Adrenal gland (tissue), 12 donors: ENCODE results near the gene UBTD2. TPM values are rescaled to one million over a fixed set of nuclear protein-coding genes. Genes with fewer than 3 reads are reported as not detected.
A peak's percentile ranks its signal among the peaks of the same experiment; 100 is the strongest.

ENCODE experiments used
- DNase-seq, 7 donors: peaks; one replicate each; pipeline ENCODE4 v3.0.0-alpha.2; 2019 to 2020
- H3K27ac ChIP-seq, 5 donors: fragments of 200-600 bp; sonication (generic) in 4 of 5; 1 replicate in 3 of 5; 2 replicates in 2 of 5; pipeline versions ENCODE4 v1.5.1 to v1.8.0; 2016 to 2020; ENCODE audit warnings: mild to moderate bottlenecking in 1 of 5
- H3K27me3 ChIP-seq: fragments of 200-600 bp; 2 replicates; pipeline ENCODE4 v1.8.0; 2021
- H3K36me3 ChIP-seq, 2 donors: fragments of 200-600 bp; replicated peaks in 1 of 2; 1 replicate in 1 of 2; 2 replicates in 1 of 2; pipeline versions ENCODE4 v1.5.1 to v1.8.0; 2018 to 2022
- H3K4me1 ChIP-seq, 2 donors: fragments of 200-600 bp; replicated peaks in 1 of 2; 1 replicate in 1 of 2; 2 replicates in 1 of 2; pipeline versions ENCODE4 v1.5.1 to v1.8.0; 2018 to 2021
- H3K4me3 ChIP-seq, 4 donors: fragments of 200-600 bp; sonication (generic) in 3 of 4; one replicate each; pipeline ENCODE4 v1.5.1; 2016 to 2018
- H3K9me3 ChIP-seq, 3 donors: fragments of 200-600 bp; sonication (generic) in 1 of 3; replicated peaks in 1 of 3; 1 replicate in 2 of 3; 2 replicates in 1 of 3; pipeline versions ENCODE4 v1.5.1 to v1.8.0; 2016 to 2021
- CTCF ChIP-seq, 6 experiments: fragments of 450-650 bp in 4 of 6; fragments of 200-600 bp in 2 of 6; sonication (generic) in 1 of 6; IDR thresholded peaks; 1 replicate in 5 of 6; 2 replicates in 1 of 6; pipeline versions ENCODE4 v1.5.1 to v1.8.0; 2016 to 2021; ENCODE audit warnings: antibody characterized with exemption in 6 of 6, mild to moderate bottlenecking in 2 of 6, moderate library complexity in 1 of 6
- POLR2A ChIP-seq, 2 donors: fragments of 450-650 bp; IDR thresholded peaks; one replicate each; pipeline ENCODE4 v1.6.1; 2017; ENCODE audit warnings: antibody characterized with exemption in 2 of 2, mild to moderate bottlenecking in 2 of 2, moderate library complexity in 1 of 2
- WGBS, 4 donors: extraction: QIAGEN DNeasy Blood & Tissue Kit in 2 of 4; methylation state at CpG; one replicate each; pipeline versions ENCODE4 v1.1.5 to v1.1.7; 2013 to 2017; 5-methylcytosine and 5-hydroxymethylcytosine counted together
- intact Hi-C, 2 donors: fragments of 100-400 bp; cut with DNase I; formaldehyde crosslinking; loops; one replicate each; pipeline versions ENCODE4 v1.14.1 to v1.15.0; 2022 to 2023
- polyA plus RNA-seq, 3 donors: library from polyadenylated mRNA; stranded (reverse); fragments of 200-250 nt in 2 of 3; fragments of 350-450 nt in 1 of 3; fragmentation: Illumina TruSeq in 1 of 3; extraction: RNeasy Lipid Tissue Mini Kit (QIAGEN cat#74804) in 1 of 3; gene quantifications; one replicate each; pipeline ENCODE4 v1.2.3, GENCODE V29; 2013 to 2014
- total RNA-seq, 9 donors: library from RNA; depleted of rRNA in 4 of 9; stranded (reverse); fragments of >200 nt in 4 of 9; fragments of 120-200 nt in 1 of 9; fragmentation: NEBNext Ultra II Directional in 1 of 9; extraction: Animal tissue kit (Norgen Biotek cat#: 25700) in 1 of 9; gene quantifications; one replicate each; pipeline versions ENCODE4 v1.1.0 to v1.2.4, GENCODE V29; 2013 to 2023
- donor health status: healthy with polysubstance abuse.
- donor health status: Bipolar disorder and iron deficiency.
- donor health status: DM: yes; HTN: yes; CAD: no.
- donor health status: DM: no; HTN: no; CAD: no.
- donor health status: DM: no; HTN: no; CAD: no.
- donor health status: DM: yes; HTN: yes; CAD: no.

The UBTD2 gene
- total and polyA plus RNA-seq, 12 donors = 8.2 to 24.7 (median 17.2) TPM

GRCh38 chr5:172311026-172311425 lies 27.5 kb upstream of the UBTD2 start:
- no peak overlapping the region for H3K4me3 ChIP-seq
- H3K9me3 ChIP-seq = no peaks in the 10 kb centered on the region
- peaks cover 0 to 9% of the 10 kb centered on the region in 2 donors for H3K4me1 ChIP-seq
- TF ChIP-seq POLR2A (IDR thresholded peaks at IDR 0.05) (no peak), CTCF (IDR thresholded peaks at IDR 0.05) (no peak)
- no peaks in the 10 kb centered on the region for H3K27me3 ChIP-seq
- intact Hi-C loops = no loop called here
- 89 to 97% (median 94%) methylated on average over 7 of the region's 7 CpGs for WGBS, 4 donors
- peak in 1 of 7 donors; percentile 42 for DNase-seq
- H3K27ac ChIP-seq = no peak overlapping the region
- H3K36me3 ChIP-seq = no peaks in the 10 kb centered on the region

GRCh38 chr5:172305380-172305779 lies 21.8 kb upstream of the UBTD2 start:
- H3K36me3 ChIP-seq = no peaks in the 10 kb centered on the region
- no peak overlapping the region for H3K27ac ChIP-seq
- no peak for DNase-seq
- WGBS, 4 donors = 83 to 94% (median 87%) methylated on average over 2 of the region's 2 CpGs
- intact Hi-C loops = no loop called here
- no peaks in the 10 kb centered on the region for H3K27me3 ChIP-seq
- H3K9me3 ChIP-seq = no peaks in the 10 kb centered on the region
- TF ChIP-seq POLR2A (IDR thresholded peaks at IDR 0.05) (no peak), CTCF (IDR thresholded peaks at IDR 0.05) (no peak)
- peaks cover 0 to 12% of the 10 kb centered on the region in 2 donors for H3K4me1 ChIP-seq
- H3K4me3 ChIP-seq = no peak overlapping the region

- Histone ChIP-seq H3K9me3 (no peaks in the 10 kb centered on the region), H3K27me3 (no peaks in the 10 kb centered on the region), H3K36me3 (no peaks in the 10 kb centered on the region), H3K4me3 (no peak overlapping the region), H3K4me1 (peaks cover 0 to 12% of the 10 kb centered on the region in 2 donors), H3K27ac (peak overlapping the region in 4 of 5 donors; percentile 10 to 71 (median 66))
- 37 to 72% (median 39%) methylated on average over 3 of the region's 3 CpGs for WGBS, 4 donors
- DNase-seq = no peak
- TF ChIP-seq POLR2A (IDR thresholded peaks at IDR 0.05) = no peak
- TF ChIP-seq CTCF (IDR thresholded peaks at IDR 0.05) = no peak
- intact Hi-C loops = no loop called here
These were observed 20.2 kb upstream of the UBTD2 start for GRCh38 chr5:172303572-172304335.

- WGBS, 4 donors = 31 to 56% (median 38%) methylated on average over 5 of the region's 5 CpGs
- intact Hi-C loops = no loop called here
These were observed 19.6 kb upstream of the UBTD2 start for GRCh38 chr5:172303162-172303561.

More at GRCh38 chr5:172303162-172303561, 19.6 kb upstream of the UBTD2 start:
- DNase-seq = peak; percentile 63 to 87 (median 77)
- Histone ChIP-seq H3K4me1 (peaks cover 0 to 12% of the 10 kb centered on the region in 2 donors), H3K27ac (peak overlapping the region; percentile 10 to 71 (median 65)), H3K9me3 (no peaks in the 10 kb centered on the region), H3K27me3 (no peaks in the 10 kb centered on the region), H3K36me3 (no peaks in the 10 kb centered on the region), H3K4me3 (no peak overlapping the region)
- TF ChIP-seq CTCF (IDR thresholded peaks at IDR 0.05) = no peak
- peak in 1 of 2 donors; percentile 20 for TF ChIP-seq POLR2A (IDR thresholded peaks at IDR 0.05)
